ENCODE results near the gene SYNE2.

SYNE2 gene

GRCh38 chr14:64060199-64060545 lies 207.4 kb downstream of the SYNE2 start:
- Histone ChIP-seq H3K27me3 (ENCODE audit: control insufficient read depth in 1 of 2, insufficient read depth in 2 of 2, low read length in 2 of 2) (no peaks in the 10 kb centered on the region), H3K36me3 (ENCODE audit: control insufficient read depth in 1 of 2, insufficient read depth in 2 of 2, low read length in 2 of 2) (peaks cover 4 to 12% of the 10 kb centered on the region in 2 donors), H3K4me1 (ENCODE audit: control insufficient read depth in 1 of 2, insufficient read depth in 2 of 2, low read length in 2 of 2) (no peaks in the 10 kb centered on the region), H3K9me3 (ENCODE audit: control insufficient read depth in 1 of 2, low read length in 2 of 2) (no peaks in the 10 kb centered on the region), H3K4me3 (ENCODE audit: low read depth in 1 of 2, low read length in 2 of 2) (no peak overlapping the region), H3K9ac (ENCODE audit: low read depth in 1 of 2, low read length in 2 of 2) (no peak overlapping the region), H3K27ac (ENCODE audit: low read depth, low read length) (no peak overlapping the region)

- H3K4me3 ChIP-seq (ENCODE audit: low read depth in 1 of 2, low read length in 2 of 2) = no peak overlapping the region
- no peaks in the 10 kb centered on the region for H3K27me3 ChIP-seq (ENCODE audit: control insufficient read depth in 1 of 2, insufficient read depth in 2 of 2, low read length in 2 of 2)
- H3K27ac ChIP-seq (ENCODE audit: low read depth, low read length) = no peak overlapping the region
- no peaks in the 10 kb centered on the region for H3K9me3 ChIP-seq (ENCODE audit: control insufficient read depth in 1 of 2, low read length in 2 of 2)
- H3K9ac ChIP-seq (ENCODE audit: low read depth in 1 of 2, low read length in 2 of 2) = no peak overlapping the region
- peaks cover 8 to 12% of the 10 kb centered on the region in 2 donors for H3K36me3 ChIP-seq (ENCODE audit: control insufficient read depth in 1 of 2, insufficient read depth in 2 of 2, low read length in 2 of 2)
- H3K4me1 ChIP-seq (ENCODE audit: control insufficient read depth in 1 of 2, insufficient read depth in 2 of 2, low read length in 2 of 2) = no peaks in the 10 kb centered on the region
Measured at GRCh38 chr14:64060648-64061096, 207.9 kb downstream of the SYNE2 start.

DNA sequence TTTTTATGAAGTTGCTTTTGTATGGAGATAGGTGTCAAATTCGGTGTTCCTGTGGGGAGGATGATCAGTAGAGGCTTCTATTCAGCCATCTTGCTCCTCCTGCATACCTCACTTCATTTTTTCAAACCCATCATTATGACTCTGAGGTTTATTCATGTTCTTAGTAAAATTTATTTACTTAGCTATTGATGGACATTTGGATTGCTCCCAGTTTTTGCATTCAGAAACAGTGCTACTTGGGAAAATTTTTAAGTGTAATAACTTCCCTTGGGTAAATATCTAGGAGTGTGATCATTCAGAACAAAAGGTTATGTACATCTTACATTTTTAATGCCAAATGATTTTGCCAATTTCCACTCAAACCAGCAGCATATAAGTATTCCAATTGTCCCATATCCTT lies 208.3 kb downstream of the SYNE2 start:
- Histone ChIP-seq H3K4me1 (ENCODE audit: control insufficient read depth in 1 of 2, insufficient read depth in 2 of 2, low read length in 2 of 2) (no peaks in the 10 kb centered on the region), H3K27ac (ENCODE audit: low read depth, low read length) (no peak overlapping the region), H3K9me3 (ENCODE audit: control insufficient read depth in 1 of 2, low read length in 2 of 2) (no peaks in the 10 kb centered on the region), H3K4me3 (ENCODE audit: low read depth in 1 of 2, low read length in 2 of 2) (no peak overlapping the region), H3K9ac (ENCODE audit: low read depth in 1 of 2, low read length in 2 of 2) (no peak overlapping the region), H3K36me3 (ENCODE audit: control insufficient read depth in 1 of 2, insufficient read depth in 2 of 2, low read length in 2 of 2) (peaks cover 8 to 12% of the 10 kb centered on the region in 2 donors), H3K27me3 (ENCODE audit: control insufficient read depth in 1 of 2, insufficient read depth in 2 of 2, low read length in 2 of 2) (no peaks in the 10 kb centered on the region)

DNA sequence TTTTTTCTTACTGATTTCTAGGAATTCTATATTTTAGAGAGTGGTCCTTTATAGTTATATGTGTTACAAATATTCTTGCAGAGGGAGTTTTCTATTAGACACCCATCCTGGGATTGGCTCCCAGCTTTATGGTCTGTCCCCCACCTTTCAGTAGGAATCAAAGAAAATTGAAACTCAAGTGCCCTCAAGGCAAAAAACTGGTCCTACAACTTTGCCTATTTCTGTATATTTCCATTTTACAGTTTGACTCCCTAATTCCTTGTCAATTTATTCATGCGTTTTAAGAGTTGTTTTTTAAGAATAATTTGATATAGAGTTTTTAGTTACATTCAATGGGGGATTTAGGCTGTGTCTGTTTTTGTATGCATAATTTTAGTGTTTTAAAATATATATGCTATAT lies 208.9 kb downstream of the SYNE2 start:
- peaks cover 8 to 12% of the 10 kb centered on the region in 2 donors for H3K36me3 ChIP-seq (ENCODE audit: control insufficient read depth in 1 of 2, insufficient read depth in 2 of 2, low read length in 2 of 2)

GRCh38 chr14:64062381-64063115 lies 209.7 kb downstream of the SYNE2 start:
- H3K4me3 ChIP-seq (ENCODE audit: low read depth in 1 of 2, low read length in 2 of 2) = no peak overlapping the region
- H3K9me3 ChIP-seq (ENCODE audit: control insufficient read depth in 1 of 2, low read length in 2 of 2) = no peaks in the 10 kb centered on the region
- no peaks in the 10 kb centered on the region for H3K4me1 ChIP-seq (ENCODE audit: control insufficient read depth in 1 of 2, insufficient read depth in 2 of 2, low read length in 2 of 2)
- H3K9ac ChIP-seq (ENCODE audit: low read depth in 1 of 2, low read length in 2 of 2) = no peak overlapping the region
- H3K27me3 ChIP-seq (ENCODE audit: control insufficient read depth in 1 of 2, insufficient read depth in 2 of 2, low read length in 2 of 2) = no peaks in the 10 kb centered on the region
- H3K36me3 ChIP-seq (ENCODE audit: control insufficient read depth in 1 of 2, insufficient read depth in 2 of 2, low read length in 2 of 2) = peaks cover 8 to 14% of the 10 kb centered on the region in 2 donors
- H3K27ac ChIP-seq (ENCODE audit: low read depth, low read length) = no peak overlapping the region

More for the DNA sequence above, 208.9 kb downstream of the SYNE2 start:
- no peaks in the 10 kb centered on the region for H3K4me1 ChIP-seq (ENCODE audit: control insufficient read depth in 1 of 2, insufficient read depth in 2 of 2, low read length in 2 of 2)
- H3K27ac ChIP-seq (ENCODE audit: low read depth, low read length) = no peak overlapping the region
- no peaks in the 10 kb centered on the region for H3K27me3 ChIP-seq (ENCODE audit: control insufficient read depth in 1 of 2, insufficient read depth in 2 of 2, low read length in 2 of 2)
- no peak overlapping the region for H3K4me3 ChIP-seq (ENCODE audit: low read depth in 1 of 2, low read length in 2 of 2)
- no peak overlapping the region for H3K9ac ChIP-seq (ENCODE audit: low read depth in 1 of 2, low read length in 2 of 2)
- H3K9me3 ChIP-seq (ENCODE audit: control insufficient read depth in 1 of 2, low read length in 2 of 2) = no peaks in the 10 kb centered on the region

DNA sequence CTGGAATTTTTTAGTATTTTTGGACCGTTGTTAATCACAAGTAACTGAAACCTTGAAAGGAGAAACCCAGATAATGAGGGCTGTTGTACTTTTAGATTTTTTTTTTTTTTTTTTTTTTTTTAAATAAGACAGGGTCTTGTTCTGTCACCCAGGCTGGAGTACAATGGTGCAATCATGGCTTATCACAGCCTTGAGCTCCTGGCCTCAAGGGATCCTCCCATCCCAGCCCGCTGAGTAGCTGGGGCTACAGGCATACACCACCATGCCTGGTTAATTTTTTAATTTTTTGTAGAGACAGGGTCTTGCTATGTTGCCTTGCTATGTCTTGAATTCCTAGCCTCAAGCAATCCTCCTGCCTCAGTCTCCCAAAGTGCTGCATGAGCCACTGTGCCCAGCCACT lies 211.6 kb downstream of the SYNE2 start:
- no peaks in the 10 kb centered on the region for H3K4me1 ChIP-seq (ENCODE audit: control insufficient read depth in 1 of 2, insufficient read depth in 2 of 2, low read length in 2 of 2)
- H3K27ac ChIP-seq (ENCODE audit: low read depth, low read length) = no peak overlapping the region
- H3K36me3 ChIP-seq (ENCODE audit: control insufficient read depth in 1 of 2, insufficient read depth in 2 of 2, low read length in 2 of 2) = peaks cover 8 to 16% of the 10 kb centered on the region in 2 donors
- no peaks in the 10 kb centered on the region for H3K9me3 ChIP-seq (ENCODE audit: control insufficient read depth in 1 of 2, low read length in 2 of 2)
- H3K27me3 ChIP-seq (ENCODE audit: control insufficient read depth in 1 of 2, insufficient read depth in 2 of 2, low read length in 2 of 2) = no peaks in the 10 kb centered on the region
- no peak overlapping the region for H3K4me3 ChIP-seq (ENCODE audit: low read depth in 1 of 2, low read length in 2 of 2)
- no peak overlapping the region for H3K9ac ChIP-seq (ENCODE audit: low read depth in 1 of 2, low read length in 2 of 2)

DNA sequence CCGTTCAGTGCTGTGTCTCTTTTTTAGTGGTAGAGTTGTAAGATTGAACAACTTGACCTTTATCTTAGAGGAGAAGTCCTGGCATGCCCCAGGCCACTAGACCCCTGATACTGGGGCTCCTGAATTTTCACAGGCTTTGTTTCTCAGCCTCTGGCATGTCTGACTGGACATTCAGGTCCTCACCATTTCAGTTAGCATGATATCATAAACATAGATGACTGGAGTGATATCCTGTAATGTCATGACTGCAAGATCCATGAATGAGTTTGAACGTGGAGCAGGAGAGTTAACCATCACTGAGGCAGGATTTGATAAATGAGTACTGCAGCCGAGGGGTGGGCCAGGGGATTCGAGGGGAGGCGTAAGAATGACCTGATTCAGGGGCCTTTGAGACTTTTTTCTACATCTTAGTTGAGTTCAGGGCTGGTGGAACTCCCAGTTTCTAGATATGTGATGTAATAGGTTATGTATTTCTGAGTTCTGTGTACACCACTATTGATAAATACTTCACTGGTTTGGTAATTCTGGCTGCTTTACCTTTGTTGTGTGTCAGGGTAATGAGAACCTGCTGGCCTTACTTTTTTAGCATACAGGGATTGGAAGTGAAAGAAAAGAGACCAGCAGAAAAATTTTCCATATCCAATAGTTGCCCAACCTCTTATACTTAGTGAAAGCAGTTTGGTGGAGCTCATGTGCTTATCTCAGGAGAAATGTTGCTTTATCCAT lies 217.0 kb downstream of the SYNE2 start:
- Histone ChIP-seq H3K9me3 (ENCODE audit: control insufficient read depth in 1 of 2, low read length in 2 of 2) (no peaks in the 10 kb centered on the region), H3K27ac (ENCODE audit: low read depth, low read length) (no peak overlapping the region)

DNA sequence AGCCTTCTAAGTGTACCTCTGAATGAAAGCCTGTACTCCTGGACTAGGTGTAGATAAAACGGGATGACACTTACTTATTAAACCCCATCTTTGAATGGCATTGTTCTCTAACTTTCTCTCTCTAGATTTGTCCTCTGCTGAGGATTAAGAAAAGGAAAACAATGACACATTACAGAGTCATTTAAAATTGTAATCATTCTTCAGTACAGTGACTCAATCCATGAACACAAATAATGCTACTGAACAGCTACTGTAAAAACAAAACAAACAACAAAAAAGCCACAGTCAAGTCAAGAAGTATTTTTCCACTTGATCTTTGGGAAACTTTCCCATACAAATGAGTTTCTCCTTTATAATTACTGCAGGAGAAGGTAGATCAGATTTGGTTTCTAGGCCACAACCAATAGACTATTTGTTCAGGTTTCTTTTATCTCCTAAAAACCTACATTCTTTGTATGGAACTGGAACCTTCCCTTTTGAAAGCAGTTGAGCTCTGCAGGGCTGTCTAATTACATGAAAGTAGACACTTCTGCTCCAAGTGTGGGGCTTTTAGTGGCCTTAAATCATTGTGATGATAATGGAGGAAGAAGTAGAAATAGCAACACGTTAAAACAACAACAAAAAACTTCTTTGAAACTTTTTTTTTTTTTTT lies 222.3 kb downstream of the SYNE2 start:
- Histone ChIP-seq H3K4me3 (ENCODE audit: low read depth in 1 of 2, low read length in 2 of 2) (no peak overlapping the region), H3K9ac (ENCODE audit: low read depth in 1 of 2, low read length in 2 of 2) (no peak overlapping the region), H3K27me3 (ENCODE audit: control insufficient read depth in 1 of 2, insufficient read depth in 2 of 2, low read length in 2 of 2) (no peaks in the 10 kb centered on the region), H3K27ac (ENCODE audit: low read depth, low read length) (no peak overlapping the region), H3K9me3 (ENCODE audit: control insufficient read depth in 1 of 2, low read length in 2 of 2) (no peaks in the 10 kb centered on the region), H3K4me1 (ENCODE audit: control insufficient read depth in 1 of 2, insufficient read depth in 2 of 2, low read length in 2 of 2) (no peaks in the 10 kb centered on the region), H3K36me3 (ENCODE audit: control insufficient read depth in 1 of 2, insufficient read depth in 2 of 2, low read length in 2 of 2) (peaks cover 28 to 37% of the 10 kb centered on the region in 2 donors)

More for the DNA sequence above, 217.0 kb downstream of the SYNE2 start:
- Histone ChIP-seq H3K4me3 (ENCODE audit: low read depth in 1 of 2, low read length in 2 of 2) (no peak overlapping the region), H3K27me3 (ENCODE audit: control insufficient read depth in 1 of 2, insufficient read depth in 2 of 2, low read length in 2 of 2) (no peaks in the 10 kb centered on the region), H3K4me1 (ENCODE audit: control insufficient read depth in 1 of 2, insufficient read depth in 2 of 2, low read length in 2 of 2) (no peaks in the 10 kb centered on the region), H3K36me3 (ENCODE audit: control insufficient read depth in 1 of 2, insufficient read depth in 2 of 2, low read length in 2 of 2) (peaks cover 22 to 28% of the 10 kb centered on the region in 2 donors), H3K9ac (ENCODE audit: low read depth in 1 of 2, low read length in 2 of 2) (no peak overlapping the region)

GRCh38 chr14:64075613-64076005 lies 222.8 kb downstream of the SYNE2 start:
- no peaks in the 10 kb centered on the region for H3K27me3 ChIP-seq (ENCODE audit: control insufficient read depth in 1 of 2, insufficient read depth in 2 of 2, low read length in 2 of 2)
- no peaks in the 10 kb centered on the region for H3K4me1 ChIP-seq (ENCODE audit: control insufficient read depth in 1 of 2, insufficient read depth in 2 of 2, low read length in 2 of 2)
- H3K9me3 ChIP-seq (ENCODE audit: control insufficient read depth in 1 of 2, low read length in 2 of 2) = no peaks in the 10 kb centered on the region
- no peak overlapping the region for H3K4me3 ChIP-seq (ENCODE audit: low read depth in 1 of 2, low read length in 2 of 2)
- no peak overlapping the region for H3K27ac ChIP-seq (ENCODE audit: low read depth, low read length)
- H3K36me3 ChIP-seq (ENCODE audit: control insufficient read depth in 1 of 2, insufficient read depth in 2 of 2, low read length in 2 of 2) = peaks cover 31 to 40% of the 10 kb centered on the region in 2 donors
- no peak overlapping the region for H3K9ac ChIP-seq (ENCODE audit: low read depth in 1 of 2, low read length in 2 of 2)

GRCh38 chr14:64080452-64080851 lies 227.6 kb downstream of the SYNE2 start:
- Histone ChIP-seq H3K4me3 (ENCODE audit: low read depth in 1 of 2, low read length in 2 of 2) (no peak overlapping the region), H3K9me3 (ENCODE audit: control insufficient read depth in 1 of 2, low read length in 2 of 2) (no peaks in the 10 kb centered on the region), H3K4me1 (ENCODE audit: control insufficient read depth in 1 of 2, insufficient read depth in 2 of 2, low read length in 2 of 2) (no peaks in the 10 kb centered on the region), H3K36me3 (ENCODE audit: control insufficient read depth in 1 of 2, insufficient read depth in 2 of 2, low read length in 2 of 2) (peaks cover 16 to 41% of the 10 kb centered on the region in 2 donors), H3K27ac (ENCODE audit: low read depth, low read length) (no peak overlapping the region), H3K27me3 (ENCODE audit: control insufficient read depth in 1 of 2, insufficient read depth in 2 of 2, low read length in 2 of 2) (no peaks in the 10 kb centered on the region), H3K9ac (ENCODE audit: low read depth in 1 of 2, low read length in 2 of 2) (no peak overlapping the region)
